Measurements from ENCODE around the gene SLC16A3. TPM values are rescaled to one million over a fixed set of nuclear protein-coding genes. Genes with fewer than 3 reads are reported as not detected.

Gene SLC16A3
- total RNA-seq, 4 donors from 2014 or later, result 42.1 to 75.5 (median 44.2) TPM

DNA sequence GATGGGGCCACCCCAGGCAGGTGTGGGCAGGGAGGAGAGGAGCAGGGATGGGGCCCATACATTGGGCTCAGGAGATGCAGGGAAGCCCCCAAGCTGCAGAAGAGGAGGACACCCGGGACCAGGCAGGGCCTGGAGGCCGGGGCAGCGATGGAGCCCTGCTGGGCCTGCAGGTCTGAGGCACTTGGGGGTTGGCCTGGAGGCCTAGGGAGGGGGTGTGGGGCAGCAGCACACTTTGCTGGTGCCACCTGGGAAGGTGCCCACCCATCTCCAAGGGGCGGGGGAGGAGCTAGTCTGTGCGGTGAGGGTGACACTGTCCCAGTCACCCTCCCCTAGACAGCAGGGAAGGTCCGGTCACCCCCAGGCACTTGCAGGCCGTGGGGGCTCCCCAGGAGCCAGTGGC, 9.8 kb upstream of the SLC16A3 start:
- no peak overlapping the region for H3K4me3 ChIP-seq (replicated peaks in 1 of 3)
- WGBS, 2 donors, result 94 to 100% methylated on average over 3 to 7 of the region's 7 CpGs
- H3K4me1 ChIP-seq, result peaks cover 12 to 25% of the 10 kb centered on the region in 2 donors
- DNase-seq, result no peak
- H3K27me3 ChIP-seq, result no peaks in the 10 kb centered on the region
- no peak overlapping the region for H3K27ac ChIP-seq
- no peaks in the 10 kb centered on the region for H3K36me3 ChIP-seq
- TF ChIP-seq POLR2A (IDR thresholded peaks at IDR 0.05) (no peak), CTCF (IDR thresholded peaks at IDR 0.05) (no peak)
- H3K9me3 ChIP-seq, result no peaks in the 10 kb centered on the region
- intact Hi-C loops (cut with DNase I), result no loop called here

DNA sequence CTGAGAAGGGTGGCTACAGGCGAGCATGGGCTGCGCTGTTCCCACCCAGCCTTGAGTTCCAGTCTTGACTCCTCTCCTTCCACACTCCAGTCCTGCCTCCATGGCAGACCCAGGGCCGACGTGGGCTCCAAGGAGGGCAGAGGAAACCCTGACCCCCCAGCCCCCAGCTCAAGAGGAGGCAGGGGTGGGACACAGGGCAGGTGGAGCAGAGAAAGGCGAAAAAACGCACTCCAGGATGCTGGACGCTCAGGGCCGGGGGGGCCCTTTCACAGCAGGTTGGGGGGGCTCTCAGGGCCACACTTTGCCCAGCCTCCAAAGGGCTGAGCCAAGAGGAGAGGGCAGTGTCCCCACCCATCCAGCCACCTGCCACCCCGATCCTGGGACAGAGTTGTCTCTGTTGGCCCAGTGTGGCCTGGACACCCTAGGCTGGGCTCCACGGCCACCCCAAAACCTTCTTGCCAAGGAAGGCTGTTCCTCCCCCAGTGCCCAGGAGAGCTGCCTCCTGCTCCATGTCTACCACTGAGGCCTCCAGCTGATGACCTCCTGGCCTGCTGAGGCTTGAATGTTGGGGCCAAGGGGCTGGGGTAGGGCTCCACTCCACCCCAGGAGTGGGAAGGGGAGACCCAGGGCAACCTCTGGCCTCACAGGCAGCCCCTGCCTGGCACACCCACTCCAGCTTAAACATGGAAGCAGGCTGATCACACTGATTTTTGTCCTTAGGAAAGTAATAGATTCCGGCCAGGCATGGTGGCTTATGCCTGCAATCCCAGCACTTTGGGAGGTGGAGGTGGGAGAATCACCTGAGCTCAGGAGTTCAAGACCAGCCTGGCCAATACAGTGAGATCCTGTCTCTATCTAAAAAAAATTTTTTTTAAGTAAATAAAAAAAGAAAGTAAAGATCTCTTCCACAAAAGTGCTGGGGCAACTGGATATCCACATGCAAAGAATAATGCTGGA, 8.8 kb upstream of the SLC16A3 start:
- TF ChIP-seq POLR2A (IDR thresholded peaks at IDR 0.05), result no peak
- TF ChIP-seq CTCF (IDR thresholded peaks at IDR 0.05), result no peak
- DNase-seq, result no peak
- Histone ChIP-seq H3K9me3 (no peaks in the 10 kb centered on the region), H3K4me1 (peaks cover 12 to 25% of the 10 kb centered on the region in 2 donors), H3K4me3 (replicated peaks in 1 of 3) (no peak overlapping the region), H3K36me3 (no peaks in the 10 kb centered on the region), H3K27me3 (no peaks in the 10 kb centered on the region), H3K27ac (no peak overlapping the region)
- 92 to 94% methylated on average over 10 of the region's 11 CpGs for WGBS, 2 donors
- intact Hi-C loops (cut with DNase I), result no loop called here

GRCh38 chr17:82221341-82221902, 7.4 kb upstream of the SLC16A3 start:
- Histone ChIP-seq H3K27ac (no peak overlapping the region), H3K4me3 (replicated peaks in 1 of 3) (no peak overlapping the region), H3K4me1 (peaks cover 7 to 16% of the 10 kb centered on the region in 2 donors), H3K36me3 (no peaks in the 10 kb centered on the region), H3K9me3 (no peaks in the 10 kb centered on the region), H3K27me3 (no peaks in the 10 kb centered on the region)
- intact Hi-C loops (cut with DNase I), result no loop called here
- 71 to 77% methylated on average over 10 of the region's 10 CpGs for WGBS, 2 donors
- no peak for DNase-seq
- TF ChIP-seq CTCF (IDR thresholded peaks at IDR 0.05) (no peak), POLR2A (IDR thresholded peaks at IDR 0.05) (no peak)

DNA sequence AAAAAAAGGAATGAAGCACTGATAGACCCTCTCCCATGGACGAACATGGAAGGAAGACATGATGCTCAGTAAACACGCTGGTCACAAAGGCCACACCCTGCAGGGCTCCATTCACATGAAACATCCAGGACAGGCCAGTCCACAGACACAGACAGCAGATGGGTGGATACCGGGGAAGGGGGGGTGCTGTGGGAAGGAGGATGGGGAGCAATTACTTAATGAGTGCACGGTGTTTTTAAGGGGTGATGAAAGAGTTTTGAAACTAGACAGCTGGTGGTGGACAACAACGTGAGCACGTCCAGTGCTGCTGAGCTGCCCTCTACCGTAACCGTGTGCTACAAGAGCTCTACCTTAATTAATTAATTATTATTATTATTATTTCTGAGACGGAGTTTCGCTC, 6.0 kb upstream of the SLC16A3 start:
- intact Hi-C loops (cut with DNase I), result no loop called here
- WGBS, 2 donors, result 77 to 79% methylated on average over 10 of the region's 10 CpGs
- H3K27ac ChIP-seq, result no peak overlapping the region

More for the DNA sequence above, 6.0 kb upstream of the SLC16A3 start:
- H3K36me3 ChIP-seq, result no peaks in the 10 kb centered on the region
- no peaks in the 10 kb centered on the region for H3K9me3 ChIP-seq
- DNase-seq, result no peak
- peaks cover 0 to 4% of the 10 kb centered on the region in 2 donors for H3K4me1 ChIP-seq
- H3K27me3 ChIP-seq, result no peaks in the 10 kb centered on the region
- H3K4me3 ChIP-seq (replicated peaks in 1 of 3), result no peak overlapping the region
- TF ChIP-seq CTCF (IDR thresholded peaks at IDR 0.05), result no peak
- TF ChIP-seq POLR2A (IDR thresholded peaks at IDR 0.05), result no peak
